Measurements from ENCODE around the gene ASCC1.
"Not testable (repeated sequence)": the region's sequence is repeated elsewhere in the genome, so short reads cannot be mapped to it uniquely, and the experiment has no call there.

The ASCC1 gene

DNA sequence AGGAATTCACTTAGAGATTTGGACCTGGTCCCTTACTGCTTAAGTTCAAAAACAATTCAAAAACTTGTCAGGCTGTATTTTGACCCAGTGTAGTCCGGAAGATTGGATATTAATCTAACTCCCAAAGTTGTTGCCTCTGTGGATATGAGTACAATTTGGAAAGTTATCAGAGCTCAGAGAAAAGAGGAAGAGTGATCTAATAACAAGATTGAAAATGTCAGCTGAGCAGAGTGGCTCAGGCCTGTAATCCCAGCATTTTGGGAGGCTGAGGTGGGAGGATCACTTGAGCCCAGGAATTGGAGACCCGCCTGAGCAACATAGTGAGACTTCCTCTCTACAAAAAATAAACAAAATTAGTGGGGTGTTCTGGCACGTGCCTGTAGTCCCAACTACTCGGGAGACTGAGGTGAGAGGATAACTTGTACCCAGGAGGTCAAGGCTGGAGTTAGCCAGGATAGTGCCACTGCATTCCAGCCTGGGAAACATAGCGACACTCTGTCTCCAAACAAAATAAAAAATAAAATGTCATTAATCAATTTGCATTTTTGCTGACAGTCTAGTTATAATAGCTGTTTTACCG, 3.2 kb upstream of the ASCC1 start:
- DNase-seq = no peak

DNA sequence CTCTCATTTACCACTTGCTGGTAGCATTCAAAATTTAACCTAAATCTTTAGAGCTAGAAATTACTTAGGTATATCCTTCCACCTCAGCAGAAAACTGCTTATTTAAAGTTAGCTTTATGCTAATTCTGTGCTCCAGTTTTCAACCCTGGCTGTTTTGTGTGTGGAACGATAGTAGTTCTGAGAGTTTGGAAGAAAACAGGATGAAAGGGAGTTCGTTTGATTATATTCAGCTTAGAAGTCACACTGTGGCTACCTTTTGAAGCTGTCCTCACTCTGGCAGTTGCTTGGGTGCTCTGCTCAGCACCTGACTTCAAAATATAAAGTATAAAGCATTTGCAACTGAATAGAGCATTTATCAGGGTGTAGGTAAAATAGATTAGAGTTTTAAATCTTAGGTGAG, 2.6 kb upstream of the ASCC1 start:
- DNase-seq = no peak

DNA sequence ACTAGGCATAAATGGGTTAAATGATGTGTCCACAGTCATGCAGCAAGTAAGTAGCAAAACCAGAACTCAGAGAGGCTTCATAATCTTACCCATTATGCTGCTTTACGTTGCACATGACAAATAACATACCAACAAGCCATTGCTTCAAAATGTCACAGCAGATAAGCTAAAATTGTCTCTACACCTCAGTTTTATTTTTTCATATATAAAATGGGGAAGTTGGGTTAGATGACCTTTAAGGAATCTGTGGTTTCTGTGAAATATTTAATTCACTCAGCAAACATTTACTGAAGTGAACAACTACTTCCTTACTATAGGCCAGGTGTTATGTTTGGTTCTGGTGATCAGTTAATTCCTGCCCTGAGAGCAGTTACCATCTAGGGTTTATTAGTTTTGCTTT, 2.2 kb upstream of the ASCC1 start:
- DNase-seq = peak in 1 of 5 experiments; percentile 53

DNA sequence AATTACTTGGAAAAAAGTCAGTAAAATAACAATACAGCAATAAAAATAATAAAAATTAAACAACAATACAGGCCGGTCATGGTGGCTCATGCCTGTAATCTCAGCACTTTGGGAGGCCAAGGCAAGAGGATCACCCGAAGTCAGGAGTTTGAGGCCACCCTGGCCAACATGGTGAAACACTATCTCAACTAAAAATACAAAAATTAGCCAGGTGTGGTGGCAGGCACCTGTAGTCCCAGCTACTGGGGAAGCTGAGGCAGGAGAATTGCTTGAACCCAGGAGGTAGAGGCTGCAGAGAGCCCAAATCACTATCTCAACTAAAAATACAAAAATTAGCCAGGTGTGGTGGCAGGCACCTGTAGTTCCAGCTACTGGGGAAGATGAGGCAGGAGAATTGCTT, 4.2 kb downstream of the ASCC1 start:
- not testable (repeated sequence) for DNase-seq

DNA sequence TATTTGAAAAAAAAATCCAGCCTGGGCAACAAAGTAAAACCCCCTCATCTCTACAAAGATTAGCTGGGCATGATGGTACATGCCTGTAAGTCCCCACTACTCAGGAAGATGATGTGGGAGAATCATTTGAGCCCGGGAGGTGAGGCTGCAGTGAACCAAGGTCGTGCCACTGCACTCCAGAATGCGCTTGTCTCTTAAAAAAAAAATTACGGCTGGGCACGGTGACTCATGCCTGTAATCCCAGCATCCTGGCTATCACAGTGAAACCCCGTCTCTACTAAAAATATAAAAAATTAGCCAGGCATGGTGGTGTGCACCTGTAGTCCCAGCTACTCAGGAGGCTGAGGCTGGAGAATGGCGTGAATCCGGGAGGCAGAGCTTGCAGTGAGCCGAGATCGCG, 4.7 kb downstream of the ASCC1 start:
- not testable (repeated sequence) for DNase-seq

DNA sequence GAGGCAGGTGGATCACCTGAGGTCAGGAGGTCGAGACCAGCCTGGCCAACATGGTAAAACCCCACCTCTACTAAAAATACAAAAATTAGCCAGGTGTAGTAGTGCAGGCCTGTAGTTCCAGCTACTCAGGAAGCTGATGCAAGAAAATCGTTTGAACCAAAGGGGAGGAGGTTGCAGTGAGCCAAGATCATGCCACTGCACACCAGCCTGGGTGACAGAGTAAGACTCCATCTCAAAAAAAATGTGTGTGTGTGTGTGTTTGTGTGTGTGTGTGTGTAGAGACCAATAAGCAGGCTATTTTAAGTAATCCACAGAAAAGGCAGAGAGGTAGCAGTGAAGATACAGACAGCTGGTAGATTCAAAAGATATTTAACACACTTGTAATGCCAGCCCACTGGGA, 7.5 kb downstream of the ASCC1 start:
- DNase-seq = peak in 1 of 5 experiments; percentile 51

DNA sequence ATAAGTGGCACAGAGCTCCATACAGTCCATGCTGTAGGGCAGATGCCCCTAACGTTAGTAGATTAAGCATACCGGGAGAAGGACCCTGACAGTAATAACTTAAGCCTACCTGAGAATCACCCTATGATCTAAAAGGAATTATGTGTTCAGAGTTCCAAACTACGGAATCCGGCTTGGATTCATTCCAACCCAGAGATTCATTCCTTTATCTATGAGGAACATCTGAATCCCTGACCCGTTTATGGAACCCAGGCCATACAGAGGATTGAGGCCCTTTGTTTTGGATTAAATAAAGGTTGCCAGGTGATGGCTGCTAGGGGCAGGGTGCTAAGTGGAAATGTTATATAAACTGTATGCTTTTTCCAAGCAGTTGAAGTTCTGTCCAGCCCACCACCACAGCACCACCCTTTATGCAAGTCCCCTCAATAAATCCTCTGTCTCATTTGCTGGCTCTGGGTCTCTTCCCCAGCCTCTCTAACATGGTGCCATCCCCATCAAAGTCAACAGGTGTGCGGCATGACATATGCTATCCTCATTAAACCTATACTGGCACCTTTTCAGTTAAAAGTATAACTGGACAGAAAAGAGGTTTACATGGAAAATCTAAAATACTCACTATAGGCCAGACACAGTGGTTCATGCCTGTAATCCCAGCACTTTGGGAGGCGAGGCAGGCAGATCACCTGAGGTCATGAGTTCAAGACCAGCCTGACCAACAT, 9.4 kb downstream of the ASCC1 start:
- no peak for DNase-seq

DNA sequence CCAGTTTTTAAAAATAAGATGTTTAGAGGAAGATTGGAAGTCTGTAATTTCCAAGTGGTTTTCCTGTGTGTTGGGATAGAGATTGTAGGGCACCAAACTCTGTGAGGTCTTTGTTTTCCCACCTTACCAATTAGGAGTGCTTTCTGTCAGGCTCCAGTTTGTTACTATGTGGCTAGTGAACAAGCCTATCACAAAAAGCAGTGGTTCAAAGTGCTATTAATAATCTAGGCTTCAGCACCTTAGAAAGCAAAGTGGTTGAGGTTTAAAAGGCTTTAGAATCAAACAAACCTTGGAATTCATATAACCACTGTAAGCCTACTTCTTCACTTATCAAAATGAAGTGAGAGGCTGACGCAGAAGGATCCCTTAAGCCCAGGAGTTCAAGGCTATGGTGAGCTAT, 11.4 kb downstream of the ASCC1 start:
- DNase-seq = no peak

DNA sequence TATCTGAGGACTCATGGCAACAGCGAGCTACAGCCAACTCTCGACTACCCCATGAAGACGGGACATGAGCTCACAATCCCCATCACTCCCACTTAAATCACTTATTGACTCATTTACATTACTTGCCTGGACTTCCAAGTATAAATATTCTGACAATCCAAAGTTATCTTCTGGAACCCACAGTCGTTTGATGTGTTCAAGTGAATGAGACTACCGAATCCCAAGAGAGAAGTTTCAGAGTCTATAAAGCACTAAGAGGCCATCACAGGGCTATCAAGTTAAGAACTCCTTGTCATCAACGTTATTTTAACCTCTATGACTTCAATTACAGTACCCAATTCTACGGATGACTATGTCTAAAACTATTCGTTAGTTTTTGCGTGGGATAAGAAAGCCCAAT, 11.8 kb downstream of the ASCC1 start:
- DNase-seq = no peak

DNA sequence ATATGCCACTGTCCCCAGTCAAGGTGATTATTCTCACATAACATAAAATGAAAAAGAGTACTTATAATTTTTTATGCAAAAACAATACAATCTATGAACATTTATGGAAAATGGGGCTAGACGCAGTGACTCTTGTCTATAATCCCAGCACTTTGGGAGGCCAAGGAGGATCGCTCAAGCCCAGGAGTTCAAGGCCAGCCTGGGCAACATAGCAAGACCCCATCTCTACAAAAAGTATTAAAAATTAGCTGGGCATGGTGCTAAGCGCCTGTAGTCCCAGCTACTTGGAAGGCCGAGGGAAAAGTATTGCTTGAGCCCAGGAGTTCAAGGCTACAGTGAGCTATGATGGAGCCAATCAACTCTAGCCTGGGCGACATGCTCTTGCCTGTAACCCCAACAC, 14.8 kb downstream of the ASCC1 start:
- no peak for DNase-seq

DNA sequence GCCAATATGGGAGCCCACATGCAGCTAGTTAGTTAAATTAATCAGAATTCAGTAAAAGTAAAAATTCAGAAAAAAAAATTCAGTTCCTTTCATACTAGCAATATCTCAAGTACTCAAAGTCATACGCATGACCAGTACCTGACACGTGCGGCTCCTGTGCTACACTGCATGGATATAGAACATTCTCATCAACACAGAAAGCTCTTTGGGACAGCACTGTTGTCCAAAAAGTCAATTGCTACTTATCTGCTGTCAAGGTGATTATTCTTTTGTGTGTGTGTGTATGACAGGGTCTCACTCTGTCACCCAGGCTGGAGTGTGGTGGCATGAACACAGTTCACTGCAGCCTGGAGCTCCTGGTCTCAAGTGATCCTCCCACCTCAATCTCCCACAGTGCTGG, 15.2 kb downstream of the ASCC1 start:
- DNase-seq = no peak

DNA sequence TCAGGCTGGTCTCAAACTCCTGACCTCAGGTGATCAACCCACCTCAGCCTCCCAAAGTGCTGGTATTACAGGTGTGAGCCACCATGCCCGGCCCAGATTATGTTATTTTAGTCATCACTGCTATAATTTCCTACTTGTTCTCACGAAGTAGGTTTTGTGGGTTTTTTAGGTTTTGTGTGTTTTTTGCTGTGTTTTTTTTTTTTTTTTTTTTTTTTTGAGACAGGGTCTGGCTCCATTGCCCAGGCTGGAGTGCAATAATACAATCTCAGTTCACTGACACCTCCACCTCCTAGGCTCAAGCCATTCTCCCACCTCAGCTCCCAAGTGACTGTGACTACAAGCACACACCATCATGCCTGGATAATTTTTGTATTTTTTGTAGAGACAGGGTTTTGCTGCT, 21.1 kb downstream of the ASCC1 start:
- DNase-seq = no peak

DNA sequence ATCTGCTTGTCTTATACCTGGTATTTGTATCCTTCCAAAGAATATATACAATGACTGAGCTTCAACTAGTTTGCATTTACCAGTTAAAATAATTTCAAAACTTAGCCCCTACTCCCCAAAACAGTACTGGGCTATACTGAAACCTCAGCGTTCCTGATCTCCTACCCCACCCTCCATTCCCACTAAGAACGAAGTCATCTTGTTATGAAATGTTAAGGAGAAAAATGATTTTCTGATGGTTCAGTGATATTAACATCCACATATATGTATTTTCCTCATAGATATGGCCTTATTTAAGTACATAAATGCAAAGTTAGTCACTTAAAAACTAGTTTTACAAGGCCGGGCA, 29.1 kb downstream of the ASCC1 start:
- no peak for DNase-seq

DNA sequence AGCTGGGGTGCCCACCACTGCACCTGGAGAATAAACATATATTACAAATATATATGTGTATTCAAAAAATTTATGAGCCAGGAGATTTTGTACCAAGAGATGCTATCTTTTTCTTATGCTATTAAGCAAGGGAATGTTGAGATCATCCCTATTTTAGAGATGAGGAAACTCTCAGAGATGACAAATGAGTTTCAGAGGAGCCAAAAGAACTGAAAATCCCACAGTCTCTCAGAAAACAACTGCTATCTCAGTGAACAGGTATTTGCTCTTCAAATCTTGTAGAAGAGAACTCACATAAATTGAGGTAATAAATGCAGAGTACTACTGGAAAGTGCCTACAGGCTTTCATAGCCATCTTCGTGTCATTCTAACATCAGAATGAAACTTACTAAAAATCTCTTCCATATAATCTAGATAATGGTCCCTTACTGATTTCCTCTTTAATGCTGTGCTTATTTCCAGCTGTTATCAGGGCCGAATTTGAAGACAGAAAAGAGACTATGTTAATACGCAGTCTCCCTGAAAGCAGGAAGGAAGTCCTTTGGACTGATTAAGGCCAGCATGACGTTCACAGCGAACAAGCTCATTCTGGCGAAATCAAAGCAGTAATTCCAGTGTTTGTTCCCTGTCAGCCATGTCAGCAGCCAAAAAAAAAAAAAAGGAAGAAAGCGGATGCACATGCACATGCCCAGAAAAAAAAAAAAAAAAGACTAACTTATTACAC, 29.7 kb downstream of the ASCC1 start:
- no peak for DNase-seq

DNA sequence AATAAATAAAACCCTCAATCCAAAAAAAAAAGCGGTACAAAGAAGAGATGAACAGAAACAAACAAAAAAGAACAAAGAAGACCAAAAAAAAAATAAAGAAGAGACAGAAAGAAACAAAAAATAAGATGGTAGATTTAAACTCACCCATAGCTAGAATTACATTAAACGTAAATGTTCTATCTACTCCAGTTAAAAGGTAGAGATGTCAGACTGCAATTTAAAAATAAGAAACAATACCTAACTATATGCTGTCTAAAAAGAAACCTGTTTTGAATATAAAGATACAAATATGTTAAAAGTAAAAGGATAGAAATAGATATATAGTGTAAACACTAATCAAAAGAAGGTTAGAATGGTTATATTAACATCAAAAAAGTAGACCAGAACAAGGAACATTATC, 31.9 kb downstream of the ASCC1 start:
- DNase-seq = no peak

DNA sequence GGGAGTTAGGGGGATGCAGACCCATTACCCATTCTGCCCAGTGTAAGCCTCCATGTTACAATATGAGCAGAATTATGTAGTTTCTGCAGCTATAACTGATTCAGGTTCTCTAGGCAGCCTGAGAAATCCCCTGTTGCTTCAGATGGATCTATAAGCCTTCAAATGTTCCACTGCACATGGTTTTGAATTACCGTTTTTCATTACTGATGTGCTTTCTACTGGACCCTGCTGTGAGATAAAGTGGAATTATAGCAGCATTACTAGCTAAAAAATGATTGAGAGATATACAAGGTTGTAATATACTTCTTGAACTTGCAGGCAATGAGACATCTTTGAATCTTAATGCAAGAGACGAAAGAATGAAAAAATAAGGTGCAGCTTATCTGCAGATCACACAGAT, 38.6 kb downstream of the ASCC1 start:
- DNase-seq = no peak

DNA sequence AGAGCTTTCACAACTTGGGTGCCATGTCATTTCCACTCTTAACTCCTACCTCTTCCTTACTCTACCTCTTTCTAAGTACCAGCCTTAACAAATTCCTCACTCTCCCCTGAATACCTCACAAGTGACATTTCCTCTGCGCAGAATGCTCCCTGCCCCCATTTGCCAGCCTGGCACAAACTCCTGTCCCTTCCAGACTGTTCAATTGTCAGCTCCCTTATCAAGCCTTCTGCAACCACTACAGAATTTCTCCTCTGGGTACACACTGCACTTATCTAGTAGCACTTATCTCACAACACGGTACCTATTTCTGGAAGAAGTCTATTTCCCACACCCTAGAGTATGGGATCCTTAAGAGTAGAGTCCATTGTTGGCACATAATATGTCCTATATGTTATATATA, 39.4 kb downstream of the ASCC1 start:
- DNase-seq = no peak

DNA sequence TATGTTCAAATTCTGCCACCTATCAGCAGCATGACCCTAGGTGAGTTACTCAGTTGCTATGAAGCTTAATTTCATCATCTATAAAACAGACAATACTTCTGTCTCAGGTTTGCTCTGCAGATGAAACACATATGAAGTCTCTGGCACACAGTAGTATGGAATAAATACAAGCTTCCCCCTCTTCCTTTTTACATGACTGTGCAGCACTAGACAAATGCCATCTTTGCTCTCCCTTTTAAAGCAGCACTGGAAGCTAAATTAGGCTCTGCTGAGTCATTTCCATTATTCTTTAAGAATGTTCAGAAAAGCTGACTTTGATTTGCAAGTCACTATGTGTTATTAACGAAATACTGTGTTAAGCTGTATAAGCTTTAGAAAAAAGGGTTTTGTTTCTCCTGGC, 40.9 kb downstream of the ASCC1 start:
- peak in 1 of 5 experiments; percentile 7 for DNase-seq

DNA sequence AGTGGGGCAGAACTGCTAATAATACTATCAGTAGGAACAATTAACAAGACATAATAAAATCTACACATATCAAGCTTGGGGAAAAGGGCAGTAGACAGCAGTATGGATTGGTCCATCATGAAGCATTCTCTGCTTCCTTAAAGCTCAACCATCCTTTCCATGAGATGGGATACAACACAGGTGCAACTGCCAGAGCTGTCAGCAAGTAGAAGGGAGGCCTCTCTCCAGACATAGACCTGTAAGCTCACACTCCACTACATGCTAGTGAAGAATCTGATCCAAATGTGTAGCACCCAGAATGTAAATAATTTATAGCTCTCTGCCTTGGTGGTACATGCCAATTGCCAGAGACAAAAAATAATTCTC, 41.8 kb downstream of the ASCC1 start:
- DNase-seq = no peak

DNA sequence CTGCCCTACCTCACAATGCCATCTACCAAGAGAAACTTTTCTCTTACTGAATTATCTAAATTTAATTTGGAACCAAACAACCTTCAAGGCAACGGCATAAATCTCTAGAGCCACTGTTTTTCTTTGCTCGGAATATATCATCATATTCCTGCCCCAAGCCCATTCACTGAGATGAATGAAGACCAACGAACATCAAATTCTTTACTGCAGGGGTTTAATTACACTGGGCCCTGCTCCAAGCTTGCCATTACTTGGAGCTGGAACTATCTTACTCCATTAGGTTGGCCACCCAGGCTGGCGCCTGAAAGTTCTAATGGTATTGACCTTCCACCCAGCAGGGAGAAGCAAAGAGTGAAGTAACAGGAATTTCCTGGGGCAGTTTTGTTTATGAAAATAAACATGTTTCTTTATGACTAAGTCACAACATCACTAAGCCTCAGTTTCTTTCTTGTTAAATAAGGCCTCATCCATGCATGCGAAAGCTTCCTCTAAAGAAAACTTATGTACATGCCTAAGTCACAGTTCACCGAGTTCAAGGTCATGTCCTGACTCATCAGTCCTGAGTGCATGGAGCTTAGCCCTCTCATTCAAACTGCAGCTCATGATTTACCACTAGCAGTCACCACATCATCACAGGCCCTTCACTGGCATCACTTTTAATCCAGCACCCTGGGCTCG, 42.3 kb downstream of the ASCC1 start:
- DNase-seq = peak in 1 of 5 experiments; percentile 23

DNA sequence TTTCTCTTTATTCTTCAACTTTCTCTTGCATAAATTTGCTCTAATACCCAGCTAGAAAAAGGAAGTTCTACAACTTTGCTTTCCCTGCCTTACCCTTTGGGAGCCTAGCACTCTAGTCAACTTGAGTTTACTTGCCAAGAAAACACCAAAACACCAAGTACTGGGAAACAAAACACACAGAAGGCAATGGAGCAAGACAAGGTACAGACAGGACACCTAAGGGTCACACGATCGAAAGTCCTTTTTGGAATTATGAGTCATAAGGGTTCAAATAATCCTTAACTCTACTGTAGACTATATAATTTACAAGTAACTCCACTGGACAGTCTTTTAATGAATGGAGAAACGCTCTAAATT, 42.8 kb downstream of the ASCC1 start:
- no peak for DNase-seq

DNA sequence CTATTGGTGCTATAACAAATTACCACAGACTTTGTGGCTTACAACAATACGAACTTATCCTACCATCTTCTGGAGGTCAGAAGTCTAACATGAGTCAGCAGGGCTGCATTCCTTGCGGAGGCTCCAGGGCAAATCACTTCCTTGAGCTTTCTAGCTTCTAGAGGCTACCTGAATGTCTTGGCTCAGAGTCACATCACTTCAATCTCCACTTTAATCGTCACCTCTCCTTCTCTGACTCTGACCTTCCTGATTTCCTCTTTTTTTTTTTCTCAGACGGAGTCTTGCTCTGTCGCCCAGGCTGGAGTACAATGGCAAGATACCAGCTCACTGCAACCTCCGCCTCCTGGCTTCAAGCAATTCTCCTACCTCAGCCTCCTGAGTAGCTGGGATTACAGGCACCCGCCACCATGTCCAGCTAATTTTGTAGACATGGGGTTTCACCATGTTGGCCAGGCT, 44.9 kb downstream of the ASCC1 start:
- DNase-seq = peak in 1 of 5 experiments; percentile 13

DNA sequence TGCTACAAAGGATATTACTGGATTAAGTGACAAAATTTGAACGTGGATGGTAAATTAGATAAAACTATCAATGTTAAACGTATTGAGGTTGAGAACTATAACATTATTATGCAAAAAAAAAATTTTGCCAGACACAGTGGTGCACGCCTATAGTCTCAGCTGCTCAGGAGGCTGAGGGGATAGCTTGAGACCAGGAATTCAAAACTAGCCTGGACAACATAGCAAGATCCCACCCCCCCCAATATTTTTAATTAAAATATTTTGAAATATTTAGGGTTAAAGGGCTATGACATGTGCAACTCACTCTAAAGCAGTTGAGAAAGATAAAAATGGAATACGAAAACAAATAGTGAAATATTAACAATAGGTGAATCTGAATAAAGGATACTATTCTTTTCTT, 45.3 kb downstream of the ASCC1 start:
- DNase-seq = no peak

DNA sequence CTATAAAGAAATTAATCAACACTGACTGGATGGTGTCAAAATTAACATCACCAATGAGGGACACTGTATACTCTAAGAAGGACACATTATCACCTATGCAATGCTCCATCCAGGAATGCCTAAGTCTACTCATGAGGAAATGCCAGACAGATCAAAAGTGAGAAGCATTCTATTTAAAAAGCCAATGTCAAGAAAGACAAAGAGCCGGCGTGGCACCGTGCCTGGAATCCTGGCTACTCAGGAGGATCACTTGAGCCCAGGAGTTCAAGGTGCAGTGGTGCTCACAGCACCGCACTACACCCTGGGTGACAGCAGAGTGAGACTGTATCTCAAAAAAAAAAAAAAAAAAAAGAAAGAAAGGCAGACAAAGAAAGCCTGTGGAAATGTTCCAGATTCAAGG, 45.8 kb downstream of the ASCC1 start:
- no peak for DNase-seq
